ENCODE data around the gene KIF17.

Gene KIF17

GRCh38 chr1:20717452-20718342 is at the start of gene KIF17:
Gene KIF17 (minus strand): TSS chr1:20718007. CDS start chr1:20717706, 301 bp downstream.
- peak; percentile 59 for DNase-seq (ENCODE audit: low spot score)

- DNase-seq (ENCODE audit: low spot score): no peak
These were observed 49.5 kb upstream of the KIF17 start for GRCh38 chr1:20767271-20767670.

GRCh38 chr1:20763417-20763816 is 45.6 kb upstream of the KIF17 start:
- DNase-seq (ENCODE audit: low spot score): no peak

GRCh38 chr1:20760322-20760721 is 42.5 kb upstream of the KIF17 start:
- DNase-seq (ENCODE audit: low spot score): no peak

- no peak for DNase-seq (ENCODE audit: low spot score)
These were observed 35.8 kb upstream of the KIF17 start for GRCh38 chr1:20753589-20753988.

GRCh38 chr1:20751462-20751990 is 33.7 kb upstream of the KIF17 start:
- no peak for DNase-seq (ENCODE audit: low spot score)

- DNase-seq (ENCODE audit: low spot score): no peak
These were observed 24.9 kb upstream of the KIF17 start for GRCh38 chr1:20742671-20743070.

- DNase-seq (ENCODE audit: low spot score): no peak
These were observed 23.0 kb upstream of the KIF17 start for GRCh38 chr1:20740781-20741180.

GRCh38 chr1:20739225-20739624 is 21.4 kb upstream of the KIF17 start:
- no peak for DNase-seq (ENCODE audit: low spot score)

- DNase-seq (ENCODE audit: low spot score): no peak
These were observed 17.8 kb upstream of the KIF17 start for GRCh38 chr1:20735581-20736111.

- no peak for DNase-seq (ENCODE audit: low spot score)
These were observed 15.7 kb upstream of the KIF17 start for GRCh38 chr1:20733360-20733975.

GRCh38 chr1:20732588-20733359 is 15.0 kb upstream of the KIF17 start, which contains the start of gene SH2D5:
Gene SH2D5 (minus strand): TSS chr1:20732703. CDS start chr1:20728044, 4,659 bp downstream.
- peak; percentile 59 for DNase-seq (ENCODE audit: low spot score)

GRCh38 chr1:20732071-20732587 is 14.3 kb upstream of the KIF17 start:
- peak; percentile 40 for DNase-seq (ENCODE audit: low spot score)

GRCh38 chr1:20731057-20731991 is 13.5 kb upstream of the KIF17 start:
- DNase-seq (ENCODE audit: low spot score): no peak

- no peak for DNase-seq (ENCODE audit: low spot score)
These were observed 12.9 kb upstream of the KIF17 start for GRCh38 chr1:20730690-20731056.

GRCh38 chr1:20729990-20730689 is 12.3 kb upstream of the KIF17 start:
- no peak for DNase-seq (ENCODE audit: low spot score)

- no peak for DNase-seq (ENCODE audit: low spot score)
These were observed 11.5 kb upstream of the KIF17 start for GRCh38 chr1:20729155-20729931.

GRCh38 chr1:20728371-20729154 is 10.8 kb upstream of the KIF17 start:
- DNase-seq (ENCODE audit: low spot score): no peak

Data from CD4-positive, alpha-beta T cell treated with Interleukin-6 at 100 ng/mL for 8 hours (primary cell).